ENCODE measurements around the gene AOC3.

AOC3 gene

DNA sequence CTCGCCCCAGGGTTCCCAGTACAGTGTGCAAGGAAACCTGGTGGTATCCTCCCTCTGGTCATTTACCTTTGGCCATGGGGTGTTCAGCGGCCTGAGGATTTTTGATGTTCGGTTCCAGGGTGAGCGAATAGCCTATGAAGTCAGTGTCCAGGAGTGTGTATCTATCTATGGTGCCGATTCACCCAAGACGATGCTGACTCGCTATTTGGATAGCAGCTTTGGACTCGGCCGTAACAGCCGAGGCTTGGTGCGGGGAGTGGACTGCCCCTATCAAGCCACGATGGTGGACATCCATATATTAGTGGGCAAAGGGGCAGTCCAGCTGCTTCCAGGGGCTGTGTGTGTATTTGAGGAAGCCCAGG lies 5.5 kb upstream of the AOC3 start:
- H3K36me3 ChIP-seq (replicated peaks): peaks cover 48% of the 10 kb centered on the region
- no peak overlapping the region for H3K27ac ChIP-seq
- H3K4me3 ChIP-seq (ENCODE audit: low read depth, low read length): no peak overlapping the region
- in situ Hi-C loops (cut with HindIII; ENCODE audit: low pct_ligation_motif_present, low sequenced_read_pairs): no loop called here
- DNase-seq: no peak
- TF ChIP-seq, protein P1, sequence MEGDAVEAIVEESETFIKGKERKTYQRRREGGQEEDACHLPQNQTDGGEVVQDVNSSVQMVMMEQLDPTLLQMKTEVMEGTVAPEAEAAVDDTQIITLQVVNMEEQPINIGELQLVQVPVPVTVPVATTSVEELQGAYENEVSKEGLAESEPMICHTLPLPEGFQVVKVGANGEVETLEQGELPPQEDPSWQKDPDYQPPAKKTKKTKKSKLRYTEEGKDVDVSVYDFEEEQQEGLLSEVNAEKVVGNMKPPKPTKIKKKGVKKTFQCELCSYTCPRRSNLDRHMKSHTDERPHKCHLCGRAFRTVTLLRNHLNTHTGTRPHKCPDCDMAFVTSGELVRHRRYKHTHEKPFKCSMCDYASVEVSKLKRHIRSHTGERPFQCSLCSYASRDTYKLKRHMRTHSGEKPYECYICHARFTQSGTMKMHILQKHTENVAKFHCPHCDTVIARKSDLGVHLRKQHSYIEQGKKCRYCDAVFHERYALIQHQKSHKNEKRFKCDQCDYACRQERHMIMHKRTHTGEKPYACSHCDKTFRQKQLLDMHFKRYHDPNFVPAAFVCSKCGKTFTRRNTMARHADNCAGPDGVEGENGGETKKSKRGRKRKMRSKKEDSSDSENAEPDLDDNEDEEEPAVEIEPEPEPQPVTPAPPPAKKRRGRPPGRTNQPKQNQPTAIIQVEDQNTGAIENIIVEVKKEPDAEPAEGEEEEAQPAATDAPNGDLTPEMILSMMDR (IDR thresholded peaks at IDR 0.05; ENCODE audit: low read depth, low read length, missing control alignments): no peak
- H3K27me3 ChIP-seq (replicated peaks): no peaks in the 10 kb centered on the region

DNA sequence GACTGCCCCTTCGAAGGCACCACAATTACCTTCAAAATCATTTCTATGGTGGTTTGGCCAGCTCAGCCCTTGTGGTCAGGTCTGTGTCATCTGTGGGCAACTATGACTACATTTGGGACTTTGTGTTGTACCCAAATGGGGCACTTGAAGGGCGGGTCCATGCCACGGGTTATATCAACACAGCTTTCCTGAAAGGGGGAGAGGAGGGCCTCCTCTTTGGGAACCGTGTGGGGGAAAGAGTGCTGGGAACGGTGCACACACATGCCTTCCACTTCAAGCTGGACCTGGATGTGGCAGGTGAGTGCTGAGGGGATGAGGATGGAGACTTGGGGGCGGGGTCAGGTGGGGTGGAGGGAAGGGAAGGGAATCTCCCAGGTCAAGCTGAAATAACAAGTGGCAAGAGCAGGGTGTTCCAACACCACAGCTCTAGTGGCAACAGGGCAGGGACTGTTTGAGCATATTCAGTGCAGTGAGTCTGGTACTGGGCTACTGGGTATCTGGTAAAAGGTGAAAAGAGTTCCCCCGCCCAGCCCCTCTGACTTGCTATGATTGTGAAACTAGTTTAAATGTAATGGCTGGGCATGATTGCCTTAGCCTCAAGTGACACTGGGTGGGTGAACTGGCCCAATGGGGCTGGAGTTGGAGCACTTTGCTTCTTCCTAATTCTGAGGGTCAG lies 4.9 kb upstream of the AOC3 start:
- Histone ChIP-seq H3K27ac (no peak overlapping the region), H3K27me3 (replicated peaks) (no peaks in the 10 kb centered on the region), H3K4me3 (ENCODE audit: low read depth, low read length) (no peak overlapping the region), H3K36me3 (replicated peaks) (peaks cover 46% of the 10 kb centered on the region)
- in situ Hi-C loops (cut with HindIII; ENCODE audit: low pct_ligation_motif_present, low sequenced_read_pairs): no loop called here
- no peak for DNase-seq
- TF ChIP-seq, protein P1 (IDR thresholded peaks at IDR 0.05; ENCODE audit: low read depth, low read length, missing control alignments): no peak

DNA sequence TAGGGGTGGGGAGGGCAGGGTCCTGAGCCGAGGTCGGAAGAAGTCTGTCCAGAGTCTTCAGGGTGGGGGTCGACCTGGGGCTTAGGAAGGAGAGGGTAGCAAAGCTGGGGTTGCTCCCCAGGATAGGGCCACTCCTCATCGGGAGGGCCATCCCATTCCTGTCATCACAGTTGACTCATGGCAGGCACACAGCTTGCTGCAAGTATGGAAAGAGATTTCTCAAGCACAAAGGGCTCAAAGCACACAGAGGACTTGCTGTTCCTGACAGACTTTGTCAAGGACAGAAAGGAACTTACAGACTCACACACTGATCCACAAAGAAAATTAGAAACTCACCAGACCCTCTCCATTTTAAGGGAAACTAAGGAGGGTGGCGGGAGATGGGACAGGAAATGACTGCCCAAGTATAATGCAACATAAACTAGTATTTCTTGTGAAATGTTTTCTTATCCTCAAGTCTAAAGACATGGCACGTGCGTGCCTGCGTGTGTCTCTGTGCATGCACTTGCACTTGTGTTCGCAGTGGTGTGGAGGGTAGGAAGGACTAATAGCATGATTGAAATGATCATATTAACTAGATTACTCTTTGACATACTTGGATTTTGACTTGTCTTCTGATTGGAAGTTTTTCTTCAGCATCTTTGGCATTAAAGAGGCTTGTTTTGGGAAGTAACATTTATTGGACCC lies 4.3 kb upstream of the AOC3 start:
- Histone ChIP-seq H3K27me3 (replicated peaks) (no peaks in the 10 kb centered on the region), H3K4me3 (ENCODE audit: low read depth, low read length) (no peak overlapping the region), H3K36me3 (replicated peaks) (peaks cover 39% of the 10 kb centered on the region), H3K27ac (no peak overlapping the region)
- no peak for DNase-seq
- TF ChIP-seq, protein P1 (IDR thresholded peaks at IDR 0.05; ENCODE audit: low read depth, low read length, missing control alignments): no peak
- in situ Hi-C loops (cut with HindIII; ENCODE audit: low pct_ligation_motif_present, low sequenced_read_pairs): no loop called here

DNA sequence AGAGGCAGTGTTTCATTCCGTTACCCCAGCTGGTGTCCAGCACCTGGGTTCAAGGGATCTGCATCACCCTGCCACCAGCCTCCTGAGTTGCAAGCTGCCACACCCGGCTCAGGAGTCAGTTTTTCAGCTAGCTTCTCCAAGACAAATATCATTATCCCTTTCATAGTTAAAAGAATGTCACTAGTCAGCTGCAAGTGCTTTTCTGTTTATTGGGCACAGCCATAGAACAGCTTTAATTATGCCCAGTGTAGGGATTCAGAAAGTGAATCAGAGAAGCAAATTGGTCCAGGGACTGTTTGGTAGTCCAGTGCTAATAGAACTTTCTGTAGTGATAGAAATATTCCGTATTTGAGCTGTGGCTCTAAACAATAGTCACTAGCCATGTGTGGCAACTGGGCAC lies 2.9 kb upstream of the AOC3 start:
- Histone ChIP-seq H3K27me3 (replicated peaks) (no peaks in the 10 kb centered on the region), H3K4me3 (ENCODE audit: low read depth, low read length) (no peak overlapping the region), H3K27ac (no peak overlapping the region), H3K36me3 (replicated peaks) (peaks cover 25% of the 10 kb centered on the region)
- TF ChIP-seq, protein P1 (IDR thresholded peaks at IDR 0.05; ENCODE audit: low read depth, low read length, missing control alignments): no peak
- DNase-seq: no peak
- in situ Hi-C loops (cut with HindIII; ENCODE audit: low pct_ligation_motif_present, low sequenced_read_pairs): no loop called here

DNA sequence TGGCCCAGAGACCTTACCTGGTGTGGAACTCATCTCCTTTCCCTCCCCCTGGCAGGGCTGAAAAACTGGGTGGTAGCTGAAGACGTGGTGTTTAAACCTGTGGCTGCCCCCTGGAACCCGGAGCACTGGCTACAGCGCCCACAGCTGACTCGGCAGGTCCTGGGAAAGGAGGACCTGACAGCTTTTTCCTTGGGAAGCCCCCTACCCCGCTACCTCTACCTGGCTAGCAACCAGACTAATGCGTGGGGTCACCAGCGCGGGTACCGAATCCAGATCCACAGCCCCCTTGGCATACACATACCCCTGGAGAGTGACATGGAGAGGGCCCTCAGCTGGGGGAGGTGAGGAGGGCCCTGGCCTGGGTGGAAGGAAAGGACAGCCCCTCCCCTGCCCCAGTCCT lies 2.0 kb upstream of the AOC3 start:
- H3K36me3 ChIP-seq (replicated peaks): peaks cover 19% of the 10 kb centered on the region
- H3K27ac ChIP-seq: no peak overlapping the region
- no peak for DNase-seq
- H3K27me3 ChIP-seq (replicated peaks): no peaks in the 10 kb centered on the region
- in situ Hi-C loops (cut with HindIII; ENCODE audit: low pct_ligation_motif_present, low sequenced_read_pairs): no loop called here
- TF ChIP-seq, protein P1 (IDR thresholded peaks at IDR 0.05; ENCODE audit: low read depth, low read length, missing control alignments): no peak
- no peak overlapping the region for H3K4me3 ChIP-seq (ENCODE audit: low read depth, low read length)
